Natural killer cell (primary cell): ENCODE measurements around the gene FGG. TPM values are rescaled to one million over a fixed set of nuclear protein-coding genes. Genes with fewer than 3 reads are reported as not detected.

Source experiments
- ATAC-seq, 3 donors: fragments of 150-1000 bp in 2 of 3; fragments of 200-7000 bp in 1 of 3; cut with Tn5 transposase; 1 replicate in 1 of 3; 2 replicates in 2 of 3; pipeline ENCODE4 v1.10.0; 2021; ENCODE audit warnings: mild to moderate bottlenecking in 2 of 3, moderate library complexity in 2 of 3
- DNase-seq, 2 donors: peaks; one replicate each; pipeline versions ENCODE4 v3.0.0 to v3.0.0-alpha.2; 2013 to 2021; ENCODE audit warnings: mixed read lengths in 1 of 2
- H3K27ac ChIP-seq: one replicate; pipeline ENCODE4 v1.5.1; 2013; ENCODE audit warnings: mild to moderate bottlenecking, low read length
- H3K27me3 ChIP-seq: one replicate; pipeline ENCODE4 v1.6.1; 2013; ENCODE audit warnings: low read length; ENCODE audit not compliant: control insufficient read depth, insufficient read depth
- H3K36me3 ChIP-seq: one replicate; pipeline ENCODE4 v1.6.1; 2013; ENCODE audit warnings: low read length; ENCODE audit not compliant: control insufficient read depth, insufficient read depth
- H3K4me1 ChIP-seq: one replicate; pipeline ENCODE4 v1.6.1; 2013; ENCODE audit warnings: low read length; ENCODE audit not compliant: control insufficient read depth, insufficient read depth
- H3K4me3 ChIP-seq: one replicate; pipeline ENCODE4 v1.5.1; 2013; ENCODE audit warnings: low read length
- H3K9me3 ChIP-seq: one replicate; pipeline ENCODE4 v1.6.1; 2013; ENCODE audit warnings: low read length; ENCODE audit not compliant: control insufficient read depth, insufficient read depth
- H3K27ac Mint-ChIP-seq, 2 donors: one replicate each; pipeline ENCODE4 v1.8.0; 2022; ENCODE audit warnings: mild to moderate bottlenecking in 2 of 2, mixed read lengths in 2 of 2, moderate library complexity in 1 of 2
- H3K27me3 Mint-ChIP-seq, 2 donors: one replicate each; pipeline ENCODE4 v1.8.0; 2022; ENCODE audit warnings: low read depth in 2 of 2, mixed read lengths in 2 of 2
- H3K36me3 Mint-ChIP-seq: one replicate; pipeline ENCODE4 v1.8.0; 2022; ENCODE audit warnings: mixed read lengths
- H3K4me1 Mint-ChIP-seq, 2 donors: one replicate each; pipeline ENCODE4 v1.8.0; 2022; ENCODE audit warnings: mixed read lengths in 2 of 2
- H3K4me3 Mint-ChIP-seq: one replicate; pipeline ENCODE4 v1.8.0; 2022; ENCODE audit warnings: mild to moderate bottlenecking, moderate library complexity, mixed read lengths
- H3K9me3 Mint-ChIP-seq, 2 donors: one replicate each; pipeline ENCODE4 v1.8.0; 2022; ENCODE audit warnings: mixed read lengths in 2 of 2
- WGBS: methylation state at CpG from one replicate; pipeline ENCODE4 v1.1.7; 2013; ENCODE audit warnings: missing lambda C conversion rate; ENCODE audit not compliant: insufficient coverage; 5-methylcytosine and 5-hydroxymethylcytosine counted together
- intact Hi-C: fragments of 100-400 bp; cut with micrococcal nuclease; formaldehyde crosslinking; loops from one replicate; pipeline ENCODE4 v1.14.2; 2022
- total RNA-seq, 4 donors: library from RNA; stranded (reverse); fragments of 120-200 nt in 1 of 4; gene quantifications; one replicate each; pipeline versions ENCODE4 v1.2.3 to v1.2.4, GENCODE V29; 2013 to 2022
- TF ChIP-seq, protein P1 (sequence below): fragments of 200-600 bp; IDR thresholded peaks from one replicate; pipeline ENCODE4 v1.8.0; 2022; ENCODE audit warnings: antibody characterized with exemption

Gene FGG
- total RNA-seq, 3 donors from 2014 or later (not counting 1 experiment from before 2014, with no cell fraction given): not detected

DNA sequence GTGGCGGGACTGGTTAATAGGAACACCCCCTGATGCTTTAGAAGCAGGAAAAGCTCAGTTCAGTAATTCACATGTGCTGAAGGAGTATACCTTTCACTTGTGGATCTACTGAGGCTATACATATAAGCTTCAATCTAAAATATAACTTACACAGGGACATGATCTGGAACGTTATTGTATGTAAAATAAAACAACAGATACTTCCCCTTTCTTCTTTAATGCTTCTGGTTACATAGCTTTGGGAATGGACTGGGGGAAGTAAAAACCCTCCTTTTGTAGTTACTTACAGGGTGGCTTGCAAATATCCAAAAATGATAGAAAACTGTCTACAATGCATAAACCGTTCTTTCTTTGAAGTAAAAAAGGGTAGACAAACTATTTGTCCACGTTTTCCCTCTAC lies 1.9 kb downstream of the FGG start:
- peaks cover 0 to 2% of the 10 kb centered on the region in 2 donors for H3K9me3 Mint-ChIP-seq
- DNase-seq: no peak
- ATAC-seq: no peak
- Histone ChIP-seq H3K4me1 (no peaks in the 10 kb centered on the region), H3K36me3 (no peaks in the 10 kb centered on the region), H3K27ac (no peak overlapping the region), H3K27me3 (no peaks in the 10 kb centered on the region), H3K9me3 (no peaks in the 10 kb centered on the region), H3K4me3 (no peak overlapping the region)
- TF ChIP-seq, protein P1, sequence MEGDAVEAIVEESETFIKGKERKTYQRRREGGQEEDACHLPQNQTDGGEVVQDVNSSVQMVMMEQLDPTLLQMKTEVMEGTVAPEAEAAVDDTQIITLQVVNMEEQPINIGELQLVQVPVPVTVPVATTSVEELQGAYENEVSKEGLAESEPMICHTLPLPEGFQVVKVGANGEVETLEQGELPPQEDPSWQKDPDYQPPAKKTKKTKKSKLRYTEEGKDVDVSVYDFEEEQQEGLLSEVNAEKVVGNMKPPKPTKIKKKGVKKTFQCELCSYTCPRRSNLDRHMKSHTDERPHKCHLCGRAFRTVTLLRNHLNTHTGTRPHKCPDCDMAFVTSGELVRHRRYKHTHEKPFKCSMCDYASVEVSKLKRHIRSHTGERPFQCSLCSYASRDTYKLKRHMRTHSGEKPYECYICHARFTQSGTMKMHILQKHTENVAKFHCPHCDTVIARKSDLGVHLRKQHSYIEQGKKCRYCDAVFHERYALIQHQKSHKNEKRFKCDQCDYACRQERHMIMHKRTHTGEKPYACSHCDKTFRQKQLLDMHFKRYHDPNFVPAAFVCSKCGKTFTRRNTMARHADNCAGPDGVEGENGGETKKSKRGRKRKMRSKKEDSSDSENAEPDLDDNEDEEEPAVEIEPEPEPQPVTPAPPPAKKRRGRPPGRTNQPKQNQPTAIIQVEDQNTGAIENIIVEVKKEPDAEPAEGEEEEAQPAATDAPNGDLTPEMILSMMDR: no peak
- H3K4me1 Mint-ChIP-seq: no peaks in the 10 kb centered on the region
- H3K27ac Mint-ChIP-seq: no peak overlapping the region
- intact Hi-C loops: no loop called here
- WGBS: 65% methylated on average over 1 of the region's 4 CpGs
- H3K36me3 Mint-ChIP-seq: no peaks in the 10 kb centered on the region
- peaks cover 9 to 15% of the 10 kb centered on the region in 2 donors for H3K27me3 Mint-ChIP-seq
- H3K4me3 Mint-ChIP-seq: no peak overlapping the region

DNA sequence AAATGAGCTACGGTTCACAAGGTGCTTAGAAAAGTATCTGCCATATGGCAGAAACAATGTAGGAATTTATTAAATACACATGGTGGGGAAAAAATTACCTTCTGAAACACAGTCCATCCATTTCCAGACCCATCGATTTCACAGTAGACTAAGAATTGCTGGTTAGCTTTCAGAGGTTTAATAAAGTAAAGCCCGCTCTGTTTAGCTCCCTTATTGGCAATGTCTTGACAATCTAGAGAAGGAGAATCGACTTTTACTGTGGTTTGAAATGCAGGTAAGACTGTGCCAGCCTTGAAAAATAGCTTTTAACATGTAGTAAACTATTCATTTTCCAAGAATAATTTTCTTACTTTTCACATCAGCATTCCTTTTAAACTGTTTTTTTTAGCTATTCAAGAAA lies 2.9 kb downstream of the FGG start:
- no peaks in the 10 kb centered on the region for H3K9me3 ChIP-seq
- H3K36me3 ChIP-seq: no peaks in the 10 kb centered on the region
- DNase-seq (no peak), ATAC-seq (no peak)
- WGBS: 86% methylated on average over 2 of the region's 4 CpGs
- intact Hi-C loops: no loop called here
- Mint-ChIP-seq H3K36me3 (no peaks in the 10 kb centered on the region), H3K4me3 (no peak overlapping the region), H3K4me1 (no peaks in the 10 kb centered on the region), H3K27me3 (peaks cover 11 to 21% of the 10 kb centered on the region in 2 donors), H3K27ac (no peak overlapping the region), H3K9me3 (peaks cover 0 to 2% of the 10 kb centered on the region in 2 donors)
- no peak overlapping the region for H3K27ac ChIP-seq
- no peaks in the 10 kb centered on the region for H3K4me1 ChIP-seq
- no peak overlapping the region for H3K4me3 ChIP-seq
- H3K27me3 ChIP-seq: no peaks in the 10 kb centered on the region
- TF ChIP-seq, protein P1: no peak

DNA sequence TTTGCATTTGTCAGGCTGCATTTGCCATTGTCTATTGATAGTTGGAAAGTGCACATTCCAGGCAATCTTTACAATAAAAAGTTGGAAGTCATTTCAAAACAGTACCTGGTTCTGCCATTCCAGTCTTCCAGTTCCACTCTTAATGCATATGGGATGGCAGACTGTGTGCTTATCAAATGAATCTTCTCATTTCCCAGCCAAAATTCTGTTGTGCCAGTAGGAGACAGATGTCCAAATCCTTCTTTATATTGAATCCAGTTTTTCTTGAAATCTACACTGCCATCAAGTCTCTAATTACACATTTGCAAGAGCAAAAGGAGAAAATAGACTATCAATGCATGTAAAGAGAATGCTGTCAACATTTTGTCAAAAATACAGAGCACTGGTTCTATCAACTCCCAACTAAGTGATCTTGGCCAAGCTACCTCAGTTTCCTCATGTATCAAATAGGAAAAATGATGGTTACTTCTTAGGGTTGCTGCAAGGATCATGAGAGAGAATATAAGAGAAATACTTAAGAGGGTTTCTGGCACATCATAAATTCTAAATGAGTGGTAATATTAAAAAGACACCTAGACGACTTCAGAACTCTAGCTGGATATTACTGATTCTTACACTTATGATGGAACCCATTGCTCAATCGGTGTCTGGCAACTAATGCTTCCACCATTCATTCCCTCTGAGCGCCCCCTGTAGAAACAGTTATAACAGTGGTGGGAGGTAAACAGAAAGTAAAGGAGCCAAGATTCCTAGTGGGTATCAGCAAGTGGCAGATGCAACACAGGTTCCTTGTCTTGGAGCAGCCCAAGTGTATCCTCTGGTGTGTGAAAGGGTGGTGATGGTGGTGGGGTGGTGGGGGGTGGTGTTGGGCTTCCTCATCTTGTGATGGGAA lies 3.8 kb downstream of the FGG start:
- peaks cover 11 to 22% of the 10 kb centered on the region in 2 donors for H3K27me3 Mint-ChIP-seq
- 83% methylated on average over 2 of the region's 3 CpGs for WGBS
- TF ChIP-seq, protein P1: no peak
- DNase-seq (no peak), ATAC-seq (no peak)
- no peaks in the 10 kb centered on the region for H3K9me3 ChIP-seq
- no peak overlapping the region for H3K4me3 ChIP-seq
- H3K9me3 Mint-ChIP-seq: peaks cover 0 to 2% of the 10 kb centered on the region in 2 donors
- intact Hi-C loops: no loop called here
- H3K4me1 ChIP-seq: no peaks in the 10 kb centered on the region
- H3K36me3 ChIP-seq: no peaks in the 10 kb centered on the region
- no peaks in the 10 kb centered on the region for H3K4me1 Mint-ChIP-seq
- H3K4me3 Mint-ChIP-seq: no peak overlapping the region
- H3K27ac Mint-ChIP-seq: no peak overlapping the region
- H3K27ac ChIP-seq: no peak overlapping the region
- H3K36me3 Mint-ChIP-seq: no peaks in the 10 kb centered on the region
- H3K27me3 ChIP-seq: no peaks in the 10 kb centered on the region
